DOHH2 (cell line): ENCODE data around the gene SLIT1.

Experiments used
- H3F3A ChIP-seq: fragments of 200-600 bp; sonication (generic), shearing (Covaris generic); 2 replicates; pipeline ENCODE4 v1.6.0; 2016; ENCODE audit warnings: antibody characterized with exemption, mild to moderate bottlenecking; ENCODE audit not compliant: control insufficient read depth, insufficient read depth
- H3K27ac ChIP-seq: fragments of 200-600 bp; sonication (generic); 2 replicates; pipeline ENCODE4 v1.5.1; 2014; ENCODE audit warnings: low read depth, mild to moderate bottlenecking, low read length, moderate library complexity
- H3K27me3 ChIP-seq: fragments of 200-600 bp; sonication (generic); 2 replicates; pipeline ENCODE4 v1.6.1; 2014; ENCODE audit warnings: mild to moderate bottlenecking, low read length, mixed read lengths; ENCODE audit not compliant: control insufficient read depth
- H3K36me3 ChIP-seq: fragments of 200-600 bp; sonication (generic); 2 replicates; pipeline ENCODE4 v1.6.1; 2014; ENCODE audit warnings: mild to moderate bottlenecking, low read length, moderate library complexity, mixed read lengths; ENCODE audit not compliant: control insufficient read depth
- H3K4me1 ChIP-seq: fragments of 200-600 bp; sonication (generic); 2 replicates; pipeline ENCODE4 v1.6.1; 2014; ENCODE audit warnings: mild to moderate bottlenecking, low read length, mixed read lengths; ENCODE audit not compliant: control insufficient read depth
- H3K4me2 ChIP-seq: fragments of 200-600 bp; sonication (generic); 2 replicates; pipeline ENCODE4 v1.6.0; 2014; ENCODE audit warnings: mild to moderate bottlenecking, low read length, moderate library complexity
- H3K4me3 ChIP-seq: fragments of 200-600 bp; sonication (generic); 2 replicates; pipeline ENCODE4 v1.5.1; 2014; ENCODE audit warnings: mild to moderate bottlenecking, low read length, mixed read lengths
- H3K79me2 ChIP-seq: fragments of 200-600 bp; sonication (generic); 2 replicates; pipeline ENCODE4 v1.6.1; 2014; ENCODE audit warnings: mild to moderate bottlenecking, low read length, mixed read lengths; ENCODE audit not compliant: control insufficient read depth
- H3K9me2 ChIP-seq: fragments of 200-600 bp; sonication (generic); replicated peaks from 2 replicates; pipeline ENCODE4 v1.6.1; 2014; ENCODE audit warnings: mild to moderate bottlenecking, low read length, mixed read lengths; ENCODE audit not compliant: control insufficient read depth
- H3K9me3 ChIP-seq: fragments of 200-600 bp; sonication (generic); 2 replicates; pipeline ENCODE4 v1.6.1; 2014; ENCODE audit warnings: antibody characterized with exemption, low read length, mixed read lengths; ENCODE audit not compliant: control insufficient read depth, insufficient read depth
- H4K20me1 ChIP-seq: fragments of 200-600 bp; sonication (generic); 2 replicates; pipeline ENCODE4 v1.6.0; 2014; ENCODE audit warnings: low read depth, mild to moderate bottlenecking, antibody characterized with exemption, low read length, moderate library complexity; ENCODE audit not compliant: control insufficient read depth, insufficient read depth
- CTCF ChIP-seq: fragments of 200-600 bp; sonication (generic); IDR thresholded peaks from one replicate; pipeline ENCODE4 v1.5.1; 2014; ENCODE audit warnings: antibody characterized with exemption, mild to moderate bottlenecking, low read depth, low read length; ENCODE audit not compliant: poor library complexity, severe bottlenecking
- EZH2phosphoT487 ChIP-seq: fragments of 200-600 bp; sonication (generic); IDR thresholded peaks from 2 replicates; pipeline ENCODE4 v1.6.1; 2017; ENCODE audit warnings: borderline replicate concordance, mild to moderate bottlenecking, antibody characterized with exemption, low read length, moderate library complexity, mixed read lengths

The SLIT1 gene

GRCh38 chr10:97168645-97169044, 17.1 kb downstream of the SLIT1 start:
- no peak overlapping the region for H3K4me3 ChIP-seq
- H3K9me2 ChIP-seq: no peaks in the 10 kb centered on the region
- H3K4me2 ChIP-seq: no peak overlapping the region
- no peaks in the 10 kb centered on the region for H3K36me3 ChIP-seq
- H3F3A ChIP-seq: no peaks in the 10 kb centered on the region
- H4K20me1 ChIP-seq: no peaks in the 10 kb centered on the region
- peaks cover 8% of the 10 kb centered on the region; the same call in 1 of the 2 replicates for H3K27me3 ChIP-seq
- H3K9me3 ChIP-seq: no peaks in the 10 kb centered on the region
- no peak overlapping the region for H3K27ac ChIP-seq
- no peaks in the 10 kb centered on the region for H3K4me1 ChIP-seq
- TF ChIP-seq EZH2phosphoT487: no peak
- TF ChIP-seq CTCF: no peak
- H3K79me2 ChIP-seq: no peaks in the 10 kb centered on the region

GRCh38 chr10:97165499-97165898, 20.3 kb downstream of the SLIT1 start:
- no peaks in the 10 kb centered on the region for H4K20me1 ChIP-seq

GRCh38 chr10:97163781-97164501, 21.8 kb downstream of the SLIT1 start:
- Histone ChIP-seq H3K9me3 (no peaks in the 10 kb centered on the region), H3K27ac (no peak overlapping the region), H3K36me3 (no peaks in the 10 kb centered on the region), H3K4me1 (no peaks in the 10 kb centered on the region), H3K4me2 (no peak overlapping the region), H3K27me3 (peaks cover 6% of the 10 kb centered on the region; the same call in 1 of the 2 replicates), H3K4me3 (no peak overlapping the region), H4K20me1 (no peaks in the 10 kb centered on the region), H3K9me2 (no peaks in the 10 kb centered on the region), H3F3A (no peaks in the 10 kb centered on the region), H3K79me2 (no peaks in the 10 kb centered on the region)
- no peak for TF ChIP-seq CTCF
- no peak for TF ChIP-seq EZH2phosphoT487

More at GRCh38 chr10:97165499-97165898, 20.3 kb downstream of the SLIT1 start:
- Histone ChIP-seq H3K27me3 (peaks cover 8% of the 10 kb centered on the region; the same call in 1 of the 2 replicates), H3K36me3 (no peaks in the 10 kb centered on the region), H3K4me1 (no peaks in the 10 kb centered on the region), H3K9me2 (no peaks in the 10 kb centered on the region), H3K9me3 (no peaks in the 10 kb centered on the region), H3K27ac (no peak overlapping the region), H3K4me2 (no peak overlapping the region), H3K79me2 (no peaks in the 10 kb centered on the region), H3F3A (no peaks in the 10 kb centered on the region), H3K4me3 (no peak overlapping the region)
- TF ChIP-seq CTCF: no peak
- no peak for TF ChIP-seq EZH2phosphoT487
